WTC11 (cell line): Measurements from ENCODE around the gene UQCRQ. TPM values are rescaled to one million over a fixed set of nuclear protein-coding genes. Genes with fewer than 3 reads are reported as not detected.

Experiments used
- ATAC-seq: fragments of 200-7000 bp; cut with Tn5 transposase; 2 replicates; pipeline ENCODE4 v1.10.0; 2021; ENCODE audit warnings: mild to moderate bottlenecking, moderate library complexity
- CTCF ChIA-PET: fragments of 300-600 bp; sonication (Branson Sonifier 250); formaldehyde crosslinking; loops from one replicate; lab custom pipeline; 2021; ENCODE audit warnings: antibody characterized with exemption; lab: Charles Lee
- POLR2A ChIA-PET: fragments of 350-600 bp; sonication (Branson Sonifier 250); formaldehyde crosslinking; loops from one replicate; lab custom pipeline; 2021; ENCODE audit warnings: antibody characterized with exemption; lab: Charles Lee
- DNase-seq: peaks from one replicate; pipeline ENCODE4 v3.0.0; 2021; ENCODE audit warnings: low spot score
- H3K27ac Mint-ChIP-seq: 2 replicates; pipeline ENCODE4 v1.8.0; 2021; ENCODE audit warnings: mixed read lengths
- H3K27me3 Mint-ChIP-seq: 2 replicates; pipeline ENCODE4 v1.8.0; 2021; ENCODE audit warnings: low read depth, mild to moderate bottlenecking, moderate library complexity, mixed read lengths
- H3K36me3 Mint-ChIP-seq: 2 replicates; pipeline ENCODE4 v1.8.0; 2021; ENCODE audit warnings: mixed read lengths
- H3K4me1 Mint-ChIP-seq: 2 replicates; pipeline ENCODE4 v1.8.0; 2022; ENCODE audit warnings: mixed read lengths
- H3K4me3 Mint-ChIP-seq: 2 replicates; pipeline ENCODE4 v1.8.0; 2021; ENCODE audit warnings: mild to moderate bottlenecking, moderate library complexity, mixed read lengths
- H3K9me3 Mint-ChIP-seq: 2 replicates; pipeline ENCODE4 v1.8.0; 2021; ENCODE audit warnings: mixed read lengths
- CBFB ChIP-seq: sonication (generic); formaldehyde crosslinking; IDR thresholded peaks from 2 replicates; pipeline ENCODE4 v1.8.1; 2022; ENCODE audit warnings: mild to moderate bottlenecking, low read depth, missing genetic modification reagents
- CREM ChIP-seq: sonication (generic); formaldehyde crosslinking; IDR thresholded peaks from 2 replicates; pipeline ENCODE4 v1.8.1; 2022; ENCODE audit warnings: mild to moderate bottlenecking, missing genetic modification reagents, moderate library complexity
- ESRRA ChIP-seq: sonication (generic); formaldehyde crosslinking; IDR thresholded peaks from 2 replicates; pipeline ENCODE4 v1.8.1; 2022; ENCODE audit warnings: mild to moderate bottlenecking, missing genetic modification reagents, borderline replicate concordance
- GRHL2 ChIP-seq: fragments of 250-450 bp; sonication (Bioruptor Pico); IDR thresholded peaks from 2 replicates; pipeline ENCODE4 v1.8.0; 2022; ENCODE audit warnings: mild to moderate bottlenecking, moderate library complexity; ENCODE audit not compliant: insufficient replicate concordance, severe bottlenecking
- GTF2I ChIP-seq: fragments of 250-450 bp; sonication (Bioruptor Pico); conservative IDR thresholded peaks from 2 replicates; pipeline ENCODE4 v1.4.0; 2021; ENCODE audit warnings: mild to moderate bottlenecking
- HMGXB4 ChIP-seq: sonication (generic); formaldehyde crosslinking; IDR thresholded peaks from 2 replicates; pipeline ENCODE4 v1.8.1; 2023; ENCODE audit warnings: mild to moderate bottlenecking, moderate library complexity, missing genetic modification reagents
- MXD4 ChIP-seq: fragments of 250-450 bp; sonication (Bioruptor Pico); IDR thresholded peaks from 2 replicates; pipeline ENCODE4 v1.8.0; 2021; ENCODE audit warnings: mild to moderate bottlenecking, moderate library complexity, borderline replicate concordance
- NFE2L1 ChIP-seq: sonication (generic); formaldehyde crosslinking; IDR thresholded peaks from 2 replicates; pipeline ENCODE4 v1.8.1; 2023; ENCODE audit warnings: missing genetic modification reagents
- NR1H2 ChIP-seq: sonication (generic); formaldehyde crosslinking; IDR thresholded peaks from 2 replicates; pipeline ENCODE4 v1.9.0; 2021; ENCODE audit warnings: mild to moderate bottlenecking, moderate library complexity, missing genetic modification reagents
- RELA ChIP-seq: sonication (generic); formaldehyde crosslinking; IDR thresholded peaks from 2 replicates; pipeline ENCODE4 v1.8.1; 2022; ENCODE audit warnings: missing genetic modification reagents, mild to moderate bottlenecking, borderline replicate concordance
- TEAD1 ChIP-seq: sonication (generic); formaldehyde crosslinking; IDR thresholded peaks from 2 replicates; pipeline ENCODE4 v1.8.0; 2022; ENCODE audit warnings: mild to moderate bottlenecking, missing genetic modification reagents
- ZNF121 ChIP-seq: sonication (generic); formaldehyde crosslinking; IDR thresholded peaks from 2 replicates; pipeline ENCODE4 v1.8.0; 2023; ENCODE audit warnings: missing genetic modification reagents
- ZNF138 ChIP-seq: sonication (generic); formaldehyde crosslinking; conservative IDR thresholded peaks from 2 replicates; pipeline ENCODE4 v1.8.1; 2022; ENCODE audit warnings: mild to moderate bottlenecking, moderate library complexity, missing genetic modification reagents
- ZNF263 ChIP-seq: sonication (generic); formaldehyde crosslinking; IDR thresholded peaks from 2 replicates; pipeline ENCODE4 v1.8.1; 2022; ENCODE audit warnings: low read depth, mild to moderate bottlenecking, moderate library complexity, missing genetic modification reagents
- ZNF317 ChIP-seq: sonication (generic); formaldehyde crosslinking; IDR thresholded peaks from 2 replicates; pipeline ENCODE4 v1.8.1; 2023; ENCODE audit warnings: low read depth, mild to moderate bottlenecking, moderate library complexity, missing genetic modification reagents, borderline replicate concordance
- total RNA-seq: library from RNA; stranded (reverse); gene quantifications from 3 replicates; pipeline ENCODE4 v1.2.3, GENCODE V29; 2021
- TF ChIP-seq, protein P1 (sequence below): fragments of 250-450 bp; sonication (Bioruptor Pico); IDR thresholded peaks from 2 replicates; pipeline ENCODE4 v1.9.0; 2021; ENCODE audit warnings: mild to moderate bottlenecking
- TF ChIP-seq, protein P2 (sequence below): sonication (generic); formaldehyde crosslinking; IDR thresholded peaks from 2 replicates; pipeline ENCODE4 v1.8.1; 2023; ENCODE audit warnings: mild to moderate bottlenecking, missing genetic modification reagents, moderate library complexity
- TF ChIP-seq, protein P3 (sequence below): sonication (generic); formaldehyde crosslinking; IDR thresholded peaks from 2 replicates; pipeline ENCODE4 v1.8.0; 2022; ENCODE audit warnings: mild to moderate bottlenecking, missing genetic modification reagents

The UQCRQ gene
- total RNA-seq, 1 experiment from 2014 or later = 256 TPM

- peak; percentile 99 for TF ChIP-seq ZNF263
- TF ChIP-seq HMGXB4 (CRISPR knock-in tag) = peak; percentile 99
- TF ChIP-seq NR1H2 = no peak
- TF ChIP-seq ESRRA (CRISPR knock-in tag) = 0 out of 2 replicates have a peak, but pooled peaks have one; percentile 61
- TF ChIP-seq NFE2L1 (CRISPR knock-in tag) = peak; percentile 73
- TF ChIP-seq, protein P1, sequence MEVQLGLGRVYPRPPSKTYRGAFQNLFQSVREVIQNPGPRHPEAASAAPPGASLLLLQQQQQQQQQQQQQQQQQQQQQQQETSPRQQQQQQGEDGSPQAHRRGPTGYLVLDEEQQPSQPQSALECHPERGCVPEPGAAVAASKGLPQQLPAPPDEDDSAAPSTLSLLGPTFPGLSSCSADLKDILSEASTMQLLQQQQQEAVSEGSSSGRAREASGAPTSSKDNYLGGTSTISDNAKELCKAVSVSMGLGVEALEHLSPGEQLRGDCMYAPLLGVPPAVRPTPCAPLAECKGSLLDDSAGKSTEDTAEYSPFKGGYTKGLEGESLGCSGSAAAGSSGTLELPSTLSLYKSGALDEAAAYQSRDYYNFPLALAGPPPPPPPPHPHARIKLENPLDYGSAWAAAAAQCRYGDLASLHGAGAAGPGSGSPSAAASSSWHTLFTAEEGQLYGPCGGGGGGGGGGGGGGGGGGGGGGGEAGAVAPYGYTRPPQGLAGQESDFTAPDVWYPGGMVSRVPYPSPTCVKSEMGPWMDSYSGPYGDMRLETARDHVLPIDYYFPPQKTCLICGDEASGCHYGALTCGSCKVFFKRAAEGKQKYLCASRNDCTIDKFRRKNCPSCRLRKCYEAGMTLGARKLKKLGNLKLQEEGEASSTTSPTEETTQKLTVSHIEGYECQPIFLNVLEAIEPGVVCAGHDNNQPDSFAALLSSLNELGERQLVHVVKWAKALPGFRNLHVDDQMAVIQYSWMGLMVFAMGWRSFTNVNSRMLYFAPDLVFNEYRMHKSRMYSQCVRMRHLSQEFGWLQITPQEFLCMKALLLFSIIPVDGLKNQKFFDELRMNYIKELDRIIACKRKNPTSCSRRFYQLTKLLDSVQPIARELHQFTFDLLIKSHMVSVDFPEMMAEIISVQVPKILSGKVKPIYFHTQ = no peak
- TF ChIP-seq RELA (CRISPR knock-in tag) = no peak
- TF ChIP-seq GRHL2 (CRISPR knock-in tag) = no peak
- TF ChIP-seq, protein P2, sequence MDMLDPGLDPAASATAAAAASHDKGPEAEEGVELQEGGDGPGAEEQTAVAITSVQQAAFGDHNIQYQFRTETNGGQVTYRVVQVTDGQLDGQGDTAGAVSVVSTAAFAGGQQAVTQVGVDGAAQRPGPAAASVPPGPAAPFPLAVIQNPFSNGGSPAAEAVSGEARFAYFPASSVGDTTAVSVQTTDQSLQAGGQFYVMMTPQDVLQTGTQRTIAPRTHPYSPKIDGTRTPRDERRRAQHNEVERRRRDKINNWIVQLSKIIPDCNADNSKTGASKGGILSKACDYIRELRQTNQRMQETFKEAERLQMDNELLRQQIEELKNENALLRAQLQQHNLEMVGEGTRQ (CRISPR knock-in tag) = peak; percentile 11; the same call in 1 of the 2 replicates
- no peak for TF ChIP-seq ZNF121 (CRISPR knock-in tag)
- no peak for TF ChIP-seq MXD4 (CRISPR knock-in tag)
- TF ChIP-seq CBFB (CRISPR knock-in tag) = 0 out of 2 replicates have a peak, but pooled peaks have one; percentile 66
These were observed 43.6 kb upstream of the UQCRQ start (continued) for GRCh38 chr5:132822650-132823480.

DNA sequence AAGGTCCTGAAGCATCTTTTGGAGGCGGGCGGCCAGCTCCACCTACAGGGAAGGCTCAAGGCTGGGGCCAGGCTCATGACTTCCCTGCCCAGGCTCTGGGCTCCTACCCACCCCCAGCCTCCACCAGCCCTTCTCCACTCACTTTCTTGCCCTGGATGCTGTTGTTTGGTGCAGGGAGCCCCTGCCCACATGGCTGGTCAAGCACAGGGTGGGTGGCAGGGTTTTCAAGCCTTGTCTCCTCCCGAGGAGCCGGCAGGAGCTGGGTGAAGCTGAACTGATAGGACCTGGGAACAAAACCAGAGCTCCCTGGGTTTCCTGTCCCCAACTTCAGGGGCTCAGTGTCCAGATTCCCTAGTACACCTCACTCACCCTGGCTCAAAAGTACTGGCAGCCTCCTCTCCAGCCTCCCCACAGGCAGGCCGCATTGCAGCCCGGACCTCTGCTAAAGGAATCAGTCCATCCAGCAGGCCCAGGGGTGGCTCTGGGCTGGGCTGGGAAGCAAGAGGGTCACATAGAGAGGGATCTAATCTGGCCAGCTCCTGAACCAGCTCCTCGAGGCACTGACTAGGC, 42.9 kb upstream of the UQCRQ start:
- Mint-ChIP-seq H3K4me3 (peak overlapping the region; percentile 45), H3K9me3 (no peaks in the 10 kb centered on the region), H3K4me1 (peaks cover 21% of the 10 kb centered on the region), H3K36me3 (no peaks in the 10 kb centered on the region), H3K27ac (no peak overlapping the region), H3K27me3 (peaks cover 66% of the 10 kb centered on the region)
- ChIA-PET CTCF (interaction anchor here (0.7 to 3.1 kb wide), 21 partner anchors 10 to 551 kb away, joined by 3 to 42 read pairs (median 4); partner anchors contain the start of genes CCNI2, GDF9, IL13 and KIF3A), POLR2A (interaction anchor here (0.6 to 1.7 kb wide), 5 partner anchors 10 to 334 kb away, joined by 3 to 7 read pairs (median 5); partner anchors contain the start of genes HSPA4 and SOWAHA)
- TF ChIP-seq ZNF138 (0 out of 2 replicates have a peak, but pooled peaks have one; percentile 3), ESRRA (CRISPR knock-in tag) (no peak), CREM (CRISPR knock-in tag) (0 out of 2 replicates have a peak, but pooled peaks have one; percentile 2)
- TF ChIP-seq, protein P3, sequence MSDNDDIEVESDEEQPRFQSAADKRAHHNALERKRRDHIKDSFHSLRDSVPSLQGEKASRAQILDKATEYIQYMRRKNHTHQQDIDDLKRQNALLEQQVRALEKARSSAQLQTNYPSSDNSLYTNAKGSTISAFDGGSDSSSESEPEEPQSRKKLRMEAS (CRISPR knock-in tag) = peak; percentile 48
- ATAC-seq (no peak), DNase-seq (no peak)

DNA sequence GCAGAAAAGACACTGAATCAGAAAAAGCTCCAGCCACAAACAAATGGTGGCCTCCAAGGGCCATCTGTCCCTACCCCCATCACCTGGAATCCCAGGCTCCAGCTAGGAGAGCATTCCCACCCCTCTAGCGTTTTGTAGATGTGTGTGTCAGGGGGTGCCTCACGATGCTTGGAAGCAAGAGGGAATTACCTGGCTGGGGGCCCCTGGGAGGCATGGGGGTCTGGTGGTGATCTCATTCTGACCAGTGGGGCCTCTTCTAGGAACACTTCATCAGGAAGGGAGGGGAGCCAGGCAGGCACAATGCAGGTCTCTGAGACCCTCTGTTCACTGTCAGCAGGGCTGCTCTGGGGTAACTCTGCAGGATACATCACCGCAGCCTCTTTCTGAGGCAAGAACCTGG, 42.0 kb upstream of the UQCRQ start:
- peaks cover 19% of the 10 kb centered on the region for H3K4me1 Mint-ChIP-seq
- CTCF ChIA-PET = interaction anchor here (1.3 to 3.1 kb wide), 6 partner anchors 10 to 298 kb away, joined by 4 to 42 read pairs (median 10); partner anchors contain the start of genes GDF9, KIF3A, SOWAHA and UQCRQ
- no peak for ATAC-seq
- no peak for TF ChIP-seq TEAD1
- no peak for TF ChIP-seq ZNF317
- TF ChIP-seq GTF2I (CRISPR knock-in tag) = no peak
- TF ChIP-seq, all 79 proteins: peak for 0
- Mint-ChIP-seq H3K9me3 (no peaks in the 10 kb centered on the region), H3K4me3 (peak overlapping the region; percentile 55), H3K27ac (no peak overlapping the region), H3K27me3 (peaks cover 67% of the 10 kb centered on the region), H3K36me3 (no peaks in the 10 kb centered on the region)
- DNase-seq = no peak
- POLR2A ChIA-PET = interaction anchor here (1.1 kb wide), 1 partner anchor 42 kb away, joined by 3 read pairs; the partner anchor contains the start of genes GDF9 and UQCRQ
